H9 (cell line): Measurements from ENCODE around the gene DIO1. TPM values are rescaled to one million over a fixed set of nuclear protein-coding genes. Genes with fewer than 3 reads are reported as not detected.

Experiments
- DNase-seq: peaks from one replicate; pipeline ENCODE4 v3.0.0-alpha.2; 2017
- H2AFZ ChIP-seq: one replicate; pipeline ENCODE4 v1.6.1; 2013; ENCODE audit warnings: mild to moderate bottlenecking, low read length, control low read depth, moderate library complexity
- H2AK5ac ChIP-seq: 2 replicates; pipeline ENCODE4 v1.6.1; 2013; ENCODE audit warnings: low read length, control low read depth, mixed read lengths; ENCODE audit not compliant: insufficient read length
- H2BK120ac ChIP-seq: one replicate; pipeline ENCODE4 v1.6.1; 2013; ENCODE audit warnings: low read depth, mild to moderate bottlenecking, low read length, control low read depth, inconsistent platforms; ENCODE audit not compliant: poor library complexity, severe bottlenecking
- H2BK12ac ChIP-seq: 2 replicates; pipeline ENCODE4 v1.6.1; 2013; ENCODE audit warnings: low read length, control low read depth, mixed read lengths, low read depth; ENCODE audit not compliant: insufficient read length
- H2BK15ac ChIP-seq: 2 replicates; pipeline ENCODE4 v1.6.1; 2013; ENCODE audit warnings: low read depth, low read length, control low read depth
- H2BK20ac ChIP-seq: one replicate; pipeline ENCODE4 v1.6.1; 2013; ENCODE audit warnings: low read depth, mild to moderate bottlenecking, low read length, control low read depth, inconsistent platforms; ENCODE audit not compliant: poor library complexity, severe bottlenecking
- H2BK5ac ChIP-seq: 2 replicates; pipeline ENCODE4 v1.6.1; 2013; ENCODE audit warnings: low read length, control low read depth, mixed read lengths; ENCODE audit not compliant: insufficient read length
- H3K14ac ChIP-seq: 2 replicates; pipeline ENCODE4 v1.6.1; 2013; ENCODE audit warnings: low read length, control low read depth; ENCODE audit not compliant: insufficient read depth
- H3K18ac ChIP-seq: 2 replicates; pipeline ENCODE4 v1.6.1; 2013; ENCODE audit warnings: low read depth, mild to moderate bottlenecking, mixed read lengths, low read length, control low read depth; ENCODE audit not compliant: insufficient read length
- H3K23ac ChIP-seq: 2 replicates; pipeline ENCODE4 v1.6.1; 2013; ENCODE audit warnings: low read length, control low read depth, mixed read lengths, low read depth; ENCODE audit not compliant: insufficient read length
- H3K23me2 ChIP-seq: 2 replicates; pipeline ENCODE4 v1.6.1; 2013; ENCODE audit warnings: low read depth, mild to moderate bottlenecking, mixed read lengths, low read length, control low read depth; ENCODE audit not compliant: insufficient read length, poor library complexity, severe bottlenecking
- H3K27ac ChIP-seq: 2 replicates; pipeline ENCODE4 v1.5.1; 2013; ENCODE audit warnings: low read length, control low read depth, mixed read lengths, low read depth; ENCODE audit not compliant: insufficient read length
- H3K27me3 ChIP-seq: 2 replicates; pipeline ENCODE4 v1.6.1; 2013; ENCODE audit warnings: low read length, control low read depth, inconsistent platforms; ENCODE audit not compliant: insufficient read depth
- H3K4ac ChIP-seq: 2 replicates; pipeline ENCODE4 v1.6.1; 2013; ENCODE audit warnings: low read depth, mild to moderate bottlenecking, control low read depth, inconsistent platforms, low read length, moderate library complexity
- H3K4me1 ChIP-seq: 2 replicates; pipeline ENCODE4 v1.6.1; 2013; ENCODE audit warnings: low read length, control low read depth, inconsistent platforms; ENCODE audit not compliant: insufficient read depth
- H3K4me2 ChIP-seq: 2 replicates; pipeline ENCODE4 v1.6.1; 2013; ENCODE audit warnings: low read length, control low read depth, mixed read lengths; ENCODE audit not compliant: insufficient read length, insufficient read depth
- H3K56ac ChIP-seq: 2 replicates; pipeline ENCODE4 v1.6.1; 2013; ENCODE audit warnings: low read depth, mild to moderate bottlenecking, mixed read lengths, low read length, control low read depth; ENCODE audit not compliant: insufficient read length
- H3K79me1 ChIP-seq: 2 replicates; pipeline ENCODE4 v1.6.1; 2013; ENCODE audit warnings: low read depth, mild to moderate bottlenecking, moderate library complexity, low read length, control low read depth, inconsistent platforms; ENCODE audit not compliant: insufficient read depth, poor library complexity, severe bottlenecking
- H3K79me2 ChIP-seq: 2 replicates; pipeline ENCODE4 v1.6.1; 2013; ENCODE audit warnings: low read length, control low read depth, inconsistent platforms; ENCODE audit not compliant: insufficient read depth
- H3K9ac ChIP-seq: 2 replicates; pipeline ENCODE4 v1.6.1; 2013; ENCODE audit warnings: low read length, control low read depth, mixed read lengths; ENCODE audit not compliant: insufficient read length; ENCODE audit errors: extremely low read depth
- H3K9me3 ChIP-seq: one replicate; pipeline ENCODE4 v1.6.1; 2013; ENCODE audit warnings: low read depth, low read length, inconsistent platforms; ENCODE audit not compliant: control insufficient read depth
- H3T11ph ChIP-seq: one replicate; pipeline ENCODE4 v1.6.1; 2013; ENCODE audit warnings: mild to moderate bottlenecking, low read length, control low read depth, inconsistent platforms
- H4K20me1 ChIP-seq: one replicate; pipeline ENCODE4 v1.6.1; 2013; ENCODE audit not compliant: control insufficient read depth, insufficient read length, insufficient read depth
- H4K5ac ChIP-seq: 2 replicates; pipeline ENCODE4 v1.6.1; 2013; ENCODE audit warnings: low read depth, mild to moderate bottlenecking, mixed read lengths, low read length, control low read depth; ENCODE audit not compliant: insufficient read length
- H4K8ac ChIP-seq: replicated peaks from 2 replicates; pipeline ENCODE4 v1.6.1; 2013; ENCODE audit warnings: low read length, control low read depth, mixed read lengths, low read depth; ENCODE audit not compliant: insufficient read length
- H4K91ac ChIP-seq: 2 replicates; pipeline ENCODE4 v1.6.1; 2013; ENCODE audit warnings: low read depth, mild to moderate bottlenecking, moderate library complexity, mixed read lengths, low read length, control low read depth; ENCODE audit not compliant: insufficient read length
- H3K27ac Mint-ChIP-seq, 3 experiments: 2 replicates in 2 of 3; 3 replicates in 1 of 3; pipeline ENCODE4 v1.8.0; 2020 to 2021; ENCODE audit warnings: mixed read lengths in 3 of 3, mild to moderate bottlenecking in 1 of 3, moderate library complexity in 1 of 3
- H3K27me3 Mint-ChIP-seq: 2 replicates; pipeline ENCODE4 v1.8.0; 2021; ENCODE audit warnings: low read depth, mild to moderate bottlenecking, moderate library complexity, mixed read lengths
- H3K36me3 Mint-ChIP-seq, 3 experiments: 2 replicates in 2 of 3; 3 replicates in 1 of 3; pipeline ENCODE4 v1.8.0; 2020 to 2021; ENCODE audit warnings: low read depth in 3 of 3, mixed read lengths in 3 of 3; ENCODE audit not compliant: insufficient read depth in 1 of 3
- H3K4me1 Mint-ChIP-seq, 2 experiments: 2 replicates each; pipeline ENCODE4 v1.8.0; 2020; ENCODE audit warnings: mixed read lengths in 2 of 2
- H3K4me3 Mint-ChIP-seq, 2 experiments: 2 replicates in 1 of 2; 3 replicates in 1 of 2; pipeline ENCODE4 v1.8.0; 2020 to 2021; ENCODE audit warnings: mild to moderate bottlenecking in 2 of 2, mixed read lengths in 2 of 2, moderate library complexity in 1 of 2
- H3K9me3 Mint-ChIP-seq, 2 experiments: 2 replicates in 1 of 2; 3 replicates in 1 of 2; pipeline ENCODE4 v1.8.0; 2020; ENCODE audit warnings: mild to moderate bottlenecking in 2 of 2, mixed read lengths in 2 of 2, moderate library complexity in 1 of 2
- CTCF ChIP-seq: fragments of 200-600 bp; sonication (generic); conservative IDR thresholded peaks from 3 replicates; pipeline ENCODE4 v1.8.0; 2021; ENCODE audit warnings: antibody characterized with exemption, mild to moderate bottlenecking
- WGBS: extraction: QIAGEN DNeasy Blood & Tissue Kit; methylation state at CpG from one replicate; pipeline ENCODE4 v1.1.7; 2013; ENCODE audit warnings: missing lambda C conversion rate, low lambda C conversion rate, mixed read lengths; ENCODE audit not compliant: insufficient read length; ENCODE audit errors: extremely low coverage; 5-methylcytosine and 5-hydroxymethylcytosine counted together
- total RNA-seq: library from RNA; stranded (reverse); gene quantifications from 2 replicates; pipeline ENCODE4 v1.2.1, GENCODE V29; 2021

Gene DIO1
- total RNA-seq, 1 experiment from 2014 or later, result not detected

- Histone ChIP-seq H3T11ph (no peak overlapping the region), H3K23me2 (no peaks in the 10 kb centered on the region), H4K8ac (no peak overlapping the region), H2AK5ac (no peak overlapping the region), H3K23ac (no peak overlapping the region), H3K9ac (no peak overlapping the region), H3K4me2 (no peak overlapping the region), H2AFZ (no peak overlapping the region), H3K4me1 (no peaks in the 10 kb centered on the region; the same call in 1 of the 2 replicates), H4K5ac (no peak overlapping the region), H2BK20ac (no peak overlapping the region), H3K18ac (no peak overlapping the region), H4K91ac (no peak overlapping the region), H3K14ac (no peak overlapping the region), H3K4ac (no peak overlapping the region), H4K20me1 (no peaks in the 10 kb centered on the region), H3K27ac (no peak overlapping the region), H2BK5ac (no peak overlapping the region), H3K56ac (no peak overlapping the region), H3K27me3 (no peaks in the 10 kb centered on the region), H3K9me3 (no peaks in the 10 kb centered on the region), H3K79me2 (no peaks in the 10 kb centered on the region), H2BK15ac (no peak overlapping the region), H2BK12ac (no peak overlapping the region), H2BK120ac (no peak overlapping the region), H3K79me1 (no peaks in the 10 kb centered on the region)
- DNase-seq, result no peak
- Mint-ChIP-seq H3K9me3 (no peaks in the 10 kb centered on the region), H3K4me1 (peaks cover 5 to 8% of the 10 kb centered on the region in 2 experiments), H3K27me3 (peaks cover 10% of the 10 kb centered on the region), H3K4me3 (no peak overlapping the region), H3K27ac (no peak overlapping the region), H3K36me3 (no peaks in the 10 kb centered on the region)
- no peak for TF ChIP-seq CTCF
- WGBS, result no CpG with 5 or more reads among the region's 6 CpGs
Observed at GRCh38 chr1:53895421-53895820, 1.4 kb downstream of the DIO1 start.
